Activated T-helper 1 cell treated with Interleukin-2 at 50 U/mL for 16 hours (primary cell): Measurements from ENCODE around the gene PITX3.
A peak's percentile ranks its signal among the peaks of the same experiment; 100 is the strongest.

Source experiments
- DNase-seq: peaks from one replicate; pipeline ENCODE4 v3.0.0-alpha.2; 2020; ENCODE audit warnings: low read depth

Gene PITX3

GRCh38 chr10:102241444-102242117 is at the start of gene PITX3:
PITX3 (minus strand) TSS chr10:102241512; CDS start chr10:102232080, 9,432 bp downstream.
- peak; percentile 78 for DNase-seq

- no peak for DNase-seq
Measured at GRCh38 chr10:102289840-102290239, 48.5 kb upstream of the PITX3 start.

- no peak for DNase-seq
Measured at GRCh38 chr10:102289356-102289755, 48.0 kb upstream of the PITX3 start.

GRCh38 chr10:102287991-102288390 is 46.7 kb upstream of the PITX3 start:
- DNase-seq, result no peak

GRCh38 chr10:102287538-102287937 is 46.2 kb upstream of the PITX3 start:
- no peak for DNase-seq

DNA sequence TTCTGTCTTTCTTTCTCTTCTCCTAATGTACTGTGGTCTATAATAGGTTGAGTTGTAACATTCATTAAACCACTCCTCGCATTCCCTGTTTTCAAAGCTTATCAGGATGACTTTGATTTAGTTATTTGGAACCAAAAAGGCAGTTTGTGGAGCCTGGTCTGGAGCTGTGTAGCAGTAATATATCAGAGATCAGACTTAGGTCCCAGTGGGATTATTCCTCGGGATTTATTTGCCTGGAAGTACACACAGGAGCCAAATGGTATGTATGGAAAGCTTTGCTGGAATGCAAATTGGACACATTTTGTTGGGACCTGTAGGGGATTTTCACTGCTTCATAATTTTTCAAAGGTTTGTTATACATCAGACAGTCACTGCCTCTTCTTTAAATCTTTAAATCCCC is 44.9 kb upstream of the PITX3 start:
- DNase-seq, result no peak

GRCh38 chr10:102285133-102285532 is 43.8 kb upstream of the PITX3 start:
- no peak for DNase-seq

GRCh38 chr10:102284531-102284930 is 43.2 kb upstream of the PITX3 start:
- DNase-seq, result no peak

DNA sequence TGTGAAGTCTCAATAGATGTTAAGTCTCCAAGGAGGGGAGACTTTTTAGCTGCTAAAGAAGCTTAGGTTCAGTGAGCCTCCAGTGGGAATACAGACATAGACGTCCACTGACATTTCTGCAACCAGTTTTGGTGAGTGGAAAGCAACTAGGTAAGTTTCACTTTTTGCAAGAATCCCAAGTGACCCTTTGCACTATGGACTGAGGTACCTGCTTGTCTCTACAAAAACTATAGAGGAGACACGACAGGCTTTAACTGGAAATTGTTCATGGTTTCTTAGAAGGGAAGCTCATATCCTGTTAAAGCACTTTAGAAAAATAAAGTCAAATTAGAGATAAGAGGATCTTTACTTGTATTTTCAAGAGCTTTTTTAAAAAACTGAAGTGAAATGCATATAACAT is 42.6 kb upstream of the PITX3 start:
- no peak for DNase-seq

- no peak for DNase-seq
Measured at GRCh38 chr10:102283488-102283887, 42.2 kb upstream of the PITX3 start.

- no peak for DNase-seq
Measured at GRCh38 chr10:102281102-102281487, 39.8 kb upstream of the PITX3 start.

DNA sequence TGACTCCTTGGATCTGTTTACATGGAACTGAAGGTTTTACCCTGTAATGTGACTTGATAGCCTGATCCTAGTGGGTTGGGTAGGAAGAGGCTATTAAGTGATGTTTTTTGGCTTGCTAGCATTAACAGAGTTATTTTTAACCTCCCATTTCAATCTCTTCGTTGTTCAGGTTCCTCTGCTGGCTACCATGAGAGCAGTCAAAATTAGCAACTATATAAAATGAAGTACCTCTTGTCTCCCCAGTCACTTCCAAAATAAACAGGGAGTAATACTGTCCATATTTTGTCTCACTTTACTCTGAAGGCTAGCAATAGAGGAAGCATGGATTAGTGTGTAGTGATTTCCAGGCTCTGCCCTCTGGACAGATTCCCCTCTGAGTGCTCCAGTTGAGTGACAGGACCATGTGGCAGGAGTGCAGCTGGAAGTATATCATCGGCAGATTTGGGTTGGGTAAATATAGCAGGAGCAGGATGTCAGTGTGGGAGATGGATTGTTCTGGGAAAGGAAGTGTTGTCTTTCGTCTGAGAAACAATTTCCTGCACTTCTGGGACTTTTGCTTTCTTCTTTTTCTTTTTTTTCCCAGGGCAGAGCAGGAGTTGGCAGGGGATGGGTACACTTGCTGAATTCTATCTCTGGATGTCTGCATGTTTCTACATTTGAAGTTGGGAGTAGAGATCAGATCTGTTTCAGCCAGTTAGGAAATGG is 39.2 kb upstream of the PITX3 start:
- no peak for DNase-seq

DNA sequence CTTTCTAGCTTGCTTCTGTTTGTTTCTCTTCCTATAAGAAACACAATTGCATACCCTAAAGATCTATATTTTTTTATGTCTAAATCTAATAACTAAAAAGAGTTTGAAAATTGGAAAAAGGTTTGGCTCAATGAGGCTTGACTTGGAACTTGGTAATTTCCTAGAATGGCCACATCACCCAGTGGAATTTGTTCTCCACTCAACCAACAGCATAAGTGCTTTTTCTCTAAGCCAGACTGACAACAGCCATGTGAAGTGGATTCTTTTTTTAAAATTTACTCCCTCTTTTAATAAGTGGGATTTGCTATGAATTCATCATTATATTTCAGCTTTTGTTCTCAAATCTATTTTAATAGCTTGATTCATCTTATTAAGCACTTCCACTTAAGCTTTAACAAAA is 37.8 kb upstream of the PITX3 start:
- DNase-seq, result no peak

- no peak for DNase-seq
Measured at GRCh38 chr10:102275343-102275742, 34.0 kb upstream of the PITX3 start.

DNA sequence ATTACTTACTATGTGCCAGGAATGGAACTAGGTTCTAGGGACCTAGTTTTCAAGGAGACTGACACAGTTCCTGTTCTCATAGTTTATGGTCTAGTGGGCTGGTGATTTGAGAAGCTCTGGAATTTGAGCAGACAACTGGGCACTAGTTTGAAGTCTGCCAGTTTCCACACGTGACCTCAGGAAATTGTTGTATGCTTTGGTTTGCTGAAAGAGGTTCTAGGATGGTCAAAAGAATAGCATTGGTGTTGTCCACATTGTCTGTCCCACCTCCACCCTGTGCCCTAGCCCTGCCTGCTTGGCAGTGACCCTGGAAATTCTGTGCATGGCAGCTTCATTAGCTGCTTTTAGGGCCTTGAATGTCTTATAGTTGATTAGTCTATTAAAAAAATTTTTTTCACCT is 32.8 kb upstream of the PITX3 start:
- DNase-seq, result no peak

DNA sequence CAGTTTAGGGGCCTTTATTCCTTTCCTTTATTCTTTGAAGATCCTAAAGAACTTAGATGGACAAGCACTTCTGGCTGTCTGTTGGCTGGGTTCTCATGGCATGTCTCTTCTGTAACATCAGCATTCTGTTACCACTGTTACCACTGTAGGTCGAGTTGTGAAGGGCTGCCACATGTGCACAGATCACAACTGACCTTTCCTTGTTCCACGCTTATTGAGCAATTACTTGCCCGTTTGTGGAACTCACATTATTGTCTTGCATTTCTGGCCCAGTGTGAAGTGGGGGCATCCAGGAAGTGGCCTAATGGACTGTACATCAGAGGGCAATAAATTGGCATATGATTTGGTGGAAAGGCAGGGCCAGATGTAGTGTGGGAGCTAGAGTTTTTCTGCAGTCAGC is 27.7 kb upstream of the PITX3 start:
- no peak for DNase-seq

GRCh38 chr10:102268375-102268888 is 27.1 kb upstream of the PITX3 start:
- no peak for DNase-seq

- no peak for DNase-seq
Measured at GRCh38 chr10:102267748-102268147, 26.4 kb upstream of the PITX3 start.

DNA sequence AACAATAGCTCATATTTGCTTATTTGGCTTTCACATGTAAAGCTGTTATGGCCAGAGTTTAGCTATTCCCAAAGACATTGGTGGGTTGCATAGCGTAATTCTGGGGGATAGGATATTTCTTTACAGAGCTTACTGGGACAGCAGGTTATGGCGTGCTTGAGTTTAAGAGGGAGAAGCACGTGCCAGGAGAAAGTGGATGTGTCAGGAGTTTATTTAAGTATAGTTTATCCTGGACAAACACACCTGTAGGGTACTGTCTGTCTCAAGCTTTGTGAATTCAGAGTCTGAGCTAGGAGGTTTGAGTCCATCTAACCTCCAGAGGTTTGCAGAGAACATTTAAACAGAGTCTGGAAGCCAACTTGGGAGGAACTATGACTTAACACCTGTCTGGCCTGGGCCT is 25.4 kb upstream of the PITX3 start:
- no peak for DNase-seq

- no peak for DNase-seq
Measured at GRCh38 chr10:102264371-102264770, 23.1 kb upstream of the PITX3 start.

DNA sequence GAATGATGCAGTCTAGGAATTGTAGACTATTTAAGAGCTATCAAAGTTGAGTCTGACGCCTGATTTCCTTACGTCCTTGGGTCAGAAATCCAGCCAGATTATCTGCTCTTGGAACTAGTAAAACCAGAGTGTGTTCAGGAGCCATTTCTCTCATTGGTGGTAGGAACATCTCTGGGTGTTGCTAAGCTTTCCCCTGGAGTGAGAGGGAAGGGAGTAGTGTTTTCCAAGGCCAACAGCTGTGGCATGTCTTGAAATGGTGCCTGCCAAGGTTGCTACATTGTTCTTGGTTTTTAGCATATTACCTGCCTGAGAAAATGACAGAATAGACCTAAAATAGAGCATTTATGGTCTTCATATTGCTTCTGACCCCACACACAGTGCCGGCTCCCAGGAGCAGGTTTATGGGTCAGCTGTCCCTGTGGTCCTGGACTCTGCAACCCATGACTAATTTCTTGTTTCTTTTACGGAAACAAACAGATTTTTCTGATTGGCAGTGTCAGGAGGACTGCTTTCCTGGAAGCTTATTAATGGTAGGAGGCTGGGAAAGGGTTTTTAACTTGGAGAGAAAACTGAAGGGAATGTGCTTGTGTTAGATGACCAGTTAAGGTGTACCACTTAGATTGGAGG is 21.5 kb upstream of the PITX3 start:
- no peak for DNase-seq

DNA sequence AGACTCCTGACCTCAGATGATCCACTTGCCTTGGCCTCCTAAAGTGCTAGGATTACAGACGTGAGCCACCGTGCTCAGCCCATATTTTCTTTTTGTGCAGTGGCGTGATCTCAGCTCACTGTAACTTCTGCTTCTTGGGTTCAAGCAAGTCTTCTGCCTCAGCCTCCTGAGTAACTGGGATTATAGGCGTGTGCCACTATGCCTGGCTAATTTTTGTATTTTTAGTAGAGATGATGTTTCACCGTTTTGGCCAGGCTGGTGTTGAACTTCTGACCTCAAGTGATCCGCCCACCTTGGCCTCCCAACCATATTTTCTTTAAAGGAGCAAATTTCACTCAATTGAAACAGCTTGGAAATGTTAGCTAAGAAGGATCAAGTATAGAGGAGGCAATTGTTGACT is 20.5 kb upstream of the PITX3 start:
- DNase-seq, result no peak

DNA sequence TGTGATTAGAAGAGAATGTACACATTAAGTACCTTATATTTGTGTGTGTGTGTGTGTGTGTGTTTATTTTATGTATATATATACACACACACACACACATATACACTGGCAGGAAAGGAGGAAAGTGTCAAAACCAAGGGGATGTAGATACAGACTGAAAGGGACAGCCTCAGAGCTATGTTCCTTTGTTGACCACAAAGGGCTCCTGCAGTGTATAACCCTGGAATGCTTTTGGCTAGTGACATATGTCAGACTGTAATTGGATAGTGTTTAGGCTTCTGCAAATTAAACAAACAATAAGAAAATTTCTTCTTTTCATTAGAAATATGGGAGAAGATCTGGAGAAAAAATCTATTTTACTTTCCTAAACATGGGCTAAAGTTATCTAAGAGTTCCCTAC is 19.9 kb upstream of the PITX3 start:
- DNase-seq, result no peak
